ENCODE data around the gene UROS. TPM values are rescaled to one million over a fixed set of nuclear protein-coding genes. Genes with fewer than 3 reads are reported as not detected.

UROS gene
- total RNA-seq, 1 donor from 2014 or later = 45.3 TPM

DNA sequence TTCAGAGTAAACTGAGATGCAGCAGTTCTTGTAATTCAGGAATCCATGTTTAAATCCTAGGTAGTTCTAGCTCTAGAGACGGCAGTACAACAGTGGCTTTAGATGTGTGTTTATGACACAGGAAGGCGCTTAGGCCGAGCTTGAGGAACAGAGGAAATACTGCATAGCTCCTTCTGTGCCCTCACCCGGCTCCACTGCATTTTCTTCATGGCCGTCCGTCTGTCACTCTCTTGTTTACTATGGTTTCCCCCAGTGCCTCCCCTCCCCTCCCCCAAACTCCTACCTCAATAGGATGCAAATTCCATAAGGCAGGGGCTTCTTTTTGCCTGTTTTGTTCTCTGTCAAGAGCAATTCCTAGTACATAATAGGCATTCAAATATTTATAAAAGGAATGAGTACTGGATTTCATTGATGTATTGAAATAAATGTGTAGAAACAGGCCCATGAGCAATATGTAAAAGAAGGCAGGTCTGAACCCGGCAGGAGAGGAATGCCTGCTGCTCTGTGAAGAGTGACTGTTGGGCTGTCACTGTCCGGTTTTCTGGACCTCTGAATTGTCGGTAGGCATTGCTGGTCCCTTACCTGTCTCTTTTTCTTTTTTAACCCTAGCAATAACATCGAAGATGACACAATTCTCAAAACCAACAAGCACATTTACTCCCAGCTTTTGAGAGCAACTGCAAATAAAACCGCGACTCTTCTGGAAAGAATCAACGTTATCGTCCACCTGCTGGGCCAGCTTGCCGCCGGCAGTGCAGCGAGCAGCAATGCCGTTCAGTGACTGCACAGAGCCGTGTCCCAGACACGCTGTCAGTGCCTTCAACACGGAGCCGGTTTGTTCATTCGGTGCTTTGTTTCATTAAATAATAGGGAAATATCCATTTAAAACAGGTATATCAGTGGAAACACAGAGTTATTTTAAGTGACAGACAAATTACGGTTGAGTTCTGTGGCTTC lies 60.1 kb downstream of the UROS start:
- intact Hi-C loops (cut with micrococcal nuclease) = no loop called here
- Mint-ChIP-seq H3K36me3 (ENCODE audit: low read depth) (peaks cover 70% of the 10 kb centered on the region), H3K4me3 (ENCODE audit: low read depth) (no peak overlapping the region), H3K27ac (no peak overlapping the region), H3K4me1 (ENCODE audit: low read depth) (peaks cover under 1% of the 10 kb centered on the region), H3K9me3 (no peaks in the 10 kb centered on the region), H3K27me3 (ENCODE audit: low read depth) (no peaks in the 10 kb centered on the region)
- DNase-seq (ENCODE audit: low spot score) = no peak

GRCh38 chr10:125761961-125762360 lies 61.1 kb downstream of the UROS start:
- intact Hi-C loops (cut with micrococcal nuclease) = no loop called here
- no peaks in the 10 kb centered on the region for H3K27me3 Mint-ChIP-seq (ENCODE audit: low read depth)
- H3K9me3 Mint-ChIP-seq = no peaks in the 10 kb centered on the region
- H3K27ac Mint-ChIP-seq = no peak overlapping the region
- peaks cover 71% of the 10 kb centered on the region for H3K36me3 Mint-ChIP-seq (ENCODE audit: low read depth)
- no peak overlapping the region for H3K4me3 Mint-ChIP-seq (ENCODE audit: low read depth)
- DNase-seq (ENCODE audit: low spot score) = no peak
- peaks cover 2% of the 10 kb centered on the region for H3K4me1 Mint-ChIP-seq (ENCODE audit: low read depth)

GRCh38 chr10:125757742-125758141 lies 65.3 kb downstream of the UROS start:
- Mint-ChIP-seq H3K27ac (no peak overlapping the region), H3K36me3 (ENCODE audit: low read depth) (peaks cover 76% of the 10 kb centered on the region), H3K4me3 (ENCODE audit: low read depth) (no peak overlapping the region), H3K4me1 (ENCODE audit: low read depth) (peaks cover 2% of the 10 kb centered on the region), H3K27me3 (ENCODE audit: low read depth) (no peaks in the 10 kb centered on the region), H3K9me3 (no peaks in the 10 kb centered on the region)
- DNase-seq (ENCODE audit: low spot score) = no peak
- intact Hi-C loops (cut with micrococcal nuclease) = no loop called here

- Mint-ChIP-seq H3K27me3 (ENCODE audit: low read depth) (no peaks in the 10 kb centered on the region), H3K27ac (no peak overlapping the region), H3K4me1 (ENCODE audit: low read depth) (peaks cover 2% of the 10 kb centered on the region), H3K9me3 (no peaks in the 10 kb centered on the region), H3K36me3 (ENCODE audit: low read depth) (peaks cover 73% of the 10 kb centered on the region), H3K4me3 (ENCODE audit: low read depth) (no peak overlapping the region)
- intact Hi-C loops (cut with micrococcal nuclease) = no loop called here
- no peak for DNase-seq (ENCODE audit: low spot score)
Observed at GRCh38 chr10:125756853-125757487, 66.1 kb downstream of the UROS start.

GRCh38 chr10:125756196-125756595 lies 66.9 kb downstream of the UROS start:
- intact Hi-C loops (cut with micrococcal nuclease) = no loop called here
- Mint-ChIP-seq H3K36me3 (ENCODE audit: low read depth) (peaks cover 72% of the 10 kb centered on the region), H3K27me3 (ENCODE audit: low read depth) (no peaks in the 10 kb centered on the region), H3K9me3 (no peaks in the 10 kb centered on the region), H3K4me3 (ENCODE audit: low read depth) (no peak overlapping the region), H3K4me1 (ENCODE audit: low read depth) (peaks cover 2% of the 10 kb centered on the region), H3K27ac (no peak overlapping the region)
- no peak for DNase-seq (ENCODE audit: low spot score)

DNA sequence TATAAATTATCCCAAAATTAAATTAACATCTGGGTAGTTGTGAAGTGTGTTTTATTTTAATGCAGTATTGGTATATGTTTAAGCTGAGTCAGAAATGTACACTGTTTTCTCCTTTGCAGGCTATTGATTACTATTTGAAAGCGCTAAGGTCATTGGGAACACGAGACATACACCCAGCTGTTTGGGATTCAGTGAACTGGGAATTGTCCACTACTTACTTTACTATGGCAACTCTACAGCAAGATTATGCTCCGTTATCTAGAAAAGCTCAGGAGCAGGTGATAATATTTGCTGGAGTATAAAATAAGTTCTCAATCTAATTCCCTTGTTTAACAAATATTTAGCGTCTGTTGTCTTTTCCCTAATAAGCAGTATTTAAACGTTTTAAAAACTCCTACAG lies 75.6 kb downstream of the UROS start:
- DNase-seq (ENCODE audit: low spot score) = no peak
- no peak overlapping the region for H3K4me3 Mint-ChIP-seq (ENCODE audit: low read depth)
- intact Hi-C loops (cut with micrococcal nuclease) = no loop called here
- peaks cover 5% of the 10 kb centered on the region for H3K4me1 Mint-ChIP-seq (ENCODE audit: low read depth)
- H3K27me3 Mint-ChIP-seq (ENCODE audit: low read depth) = no peaks in the 10 kb centered on the region
- H3K9me3 Mint-ChIP-seq = no peaks in the 10 kb centered on the region
- no peak overlapping the region for H3K27ac Mint-ChIP-seq
- H3K36me3 Mint-ChIP-seq (ENCODE audit: low read depth) = peaks cover 79% of the 10 kb centered on the region

- Mint-ChIP-seq H3K27ac (no peak overlapping the region), H3K4me3 (ENCODE audit: low read depth) (no peak overlapping the region), H3K4me1 (ENCODE audit: low read depth) (peaks cover 5% of the 10 kb centered on the region), H3K9me3 (no peaks in the 10 kb centered on the region), H3K36me3 (ENCODE audit: low read depth) (peaks cover 78% of the 10 kb centered on the region), H3K27me3 (ENCODE audit: low read depth) (no peaks in the 10 kb centered on the region)
- DNase-seq (ENCODE audit: low spot score) = no peak
- intact Hi-C loops (cut with micrococcal nuclease) = no loop called here
Observed at GRCh38 chr10:125744909-125745308, 78.1 kb downstream of the UROS start.

DNA sequence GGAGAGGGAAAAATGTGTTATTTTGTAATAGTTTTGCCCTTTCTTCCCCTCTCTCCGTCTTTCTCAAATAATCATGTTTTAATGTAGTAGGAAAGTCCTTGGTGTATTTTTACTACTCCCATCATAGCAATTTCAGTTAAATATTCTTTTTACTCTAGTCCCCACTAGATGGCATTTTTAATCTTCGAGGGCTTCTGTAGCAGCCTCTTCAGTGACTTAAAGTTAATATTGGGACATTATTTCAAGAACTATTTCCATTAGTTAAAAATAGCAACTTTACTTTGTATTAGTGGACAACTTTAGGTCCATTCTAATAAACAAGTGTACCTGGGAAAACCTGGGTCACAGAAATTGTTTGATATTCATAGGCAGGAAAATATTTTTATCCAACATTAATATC lies 80.6 kb downstream of the UROS start:
- no peak overlapping the region for H3K27ac Mint-ChIP-seq

GRCh38 chr10:125739994-125740679 lies 82.9 kb downstream of the UROS start:
- H3K9me3 Mint-ChIP-seq = no peaks in the 10 kb centered on the region
- H3K27ac Mint-ChIP-seq = no peak overlapping the region
- no peaks in the 10 kb centered on the region for H3K4me1 Mint-ChIP-seq (ENCODE audit: low read depth)
- H3K27me3 Mint-ChIP-seq (ENCODE audit: low read depth) = no peaks in the 10 kb centered on the region
- no peak for DNase-seq (ENCODE audit: low spot score)
- intact Hi-C loops (cut with micrococcal nuclease) = no loop called here
- H3K4me3 Mint-ChIP-seq (ENCODE audit: low read depth) = no peak overlapping the region
- H3K36me3 Mint-ChIP-seq (ENCODE audit: low read depth) = peaks cover 83% of the 10 kb centered on the region

More for the DNA sequence above, 80.6 kb downstream of the UROS start:
- no peak for DNase-seq (ENCODE audit: low spot score)
- Mint-ChIP-seq H3K4me1 (ENCODE audit: low read depth) (peaks cover 5% of the 10 kb centered on the region), H3K36me3 (ENCODE audit: low read depth) (peaks cover 79% of the 10 kb centered on the region), H3K4me3 (ENCODE audit: low read depth) (no peak overlapping the region), H3K27me3 (ENCODE audit: low read depth) (no peaks in the 10 kb centered on the region), H3K9me3 (no peaks in the 10 kb centered on the region)
- intact Hi-C loops (cut with micrococcal nuclease) = no loop called here

Other genes starting within 250 kb of the UROS start
- gene TEX36, start 140.1 kb downstream of the UROS start, total RNA-seq = not detected in 2 replicates
- gene EDRF1, start 103.5 kb downstream of the UROS start, total RNA-seq = 40.3 and 40.7 TPM in 2 replicates
- gene MMP21, start 47.4 kb downstream of the UROS start, total RNA-seq = 0.11 TPM in 2 replicates
- gene BCCIP, start 288 bp upstream of the UROS start, total RNA-seq = 110 and 114 TPM in 2 replicates
- gene DHX32, start 58.0 kb upstream of the UROS start, total RNA-seq = 15.9 and 16.5 TPM in 2 replicates
- 0.44 TPM in 1 of 2 replicates, not detected in the other for gene FANK1, start 73.3 kb upstream of the UROS start, total RNA-seq

Measured in activated T-helper 2 cell treated with anti-CD3 and anti-CD28 coated beads, Interferon-gamma antibody, Interleukin-2, Interleukin-4, amounts not matched to agents 10 μg/mL and 5 μg/mL and 100 μg/mL, durations not matched to agents 14 hours and 24 hours and 36 hours (primary cell).